Gastrocnemius medialis (tissue), 4 donors: ENCODE results near the gene TMEM191C.

Experiments
- CTCF ChIP-seq, 5 experiments: fragments of 450-650 bp in 3 of 5; fragments of 200-600 bp in 2 of 5; sonication (generic) in 2 of 5; IDR thresholded peaks in 4 of 5; conservative IDR thresholded peaks in 1 of 5; 1 replicate in 4 of 5; 2 replicates in 1 of 5; pipeline ENCODE4 v1.5.1; 2016 to 2019; ENCODE audit warnings: antibody characterized with exemption in 5 of 5, mild to moderate bottlenecking in 3 of 5, moderate library complexity in 3 of 5
- POLR2A ChIP-seq, 2 donors: fragments of 450-650 bp; IDR thresholded peaks; one replicate each; pipeline ENCODE4 v1.6.1; 2017; ENCODE audit warnings: antibody characterized with exemption in 2 of 2, mild to moderate bottlenecking in 2 of 2, moderate library complexity in 2 of 2

GRCh38 chr22:21446128-21446826 is 20.9 kb upstream of the TMEM191C start:
- TF ChIP-seq POLR2A (IDR thresholded peaks at IDR 0.05) (no peak), CTCF (IDR thresholded peaks at IDR 0.05 in 4 of 5, conservative IDR thresholded peaks at IDR 0.05 in 1 of 5) (no peak)
